Gastrocnemius medialis (tissue), 4 donors: ENCODE results near the gene AMBN. TPM values are rescaled to one million over a fixed set of nuclear protein-coding genes. Genes with fewer than 3 reads are reported as not detected.

Source experiments
- ATAC-seq, 2 donors: fragments of 150-250 bp; one replicate each; pipeline ENCODE4 v1.9.1; 2016
- DNase-seq, 2 donors: peaks; one replicate each; pipeline ENCODE4 v3.0.0-alpha.2; 2019
- H3K27ac ChIP-seq, 4 donors: fragments of 200-600 bp; sonication (generic); 1 replicate in 1 of 4; 2 replicates in 3 of 4; pipeline ENCODE4 v1.5.1; 2016 to 2018; ENCODE audit warnings: mild to moderate bottlenecking in 2 of 4, moderate library complexity in 1 of 4
- H3K27me3 ChIP-seq, 3 donors: fragments of 200-600 bp; sonication (generic) in 2 of 3; 1 replicate in 1 of 3; 2 replicates in 2 of 3; pipeline versions ENCODE4 v1.5.1 to v1.6.0; 2016 to 2019; ENCODE audit warnings: mild to moderate bottlenecking in 1 of 3, moderate library complexity in 1 of 3
- H3K36me3 ChIP-seq, 2 donors: fragments of 200-600 bp; sonication (generic) in 1 of 2; one replicate each; pipeline ENCODE4 v1.5.1; 2017 to 2018
- H3K4me1 ChIP-seq, 2 donors: fragments of 200-600 bp; sonication (generic) in 1 of 2; one replicate each; pipeline ENCODE4 v1.5.1; 2016 to 2017; ENCODE audit warnings: mild to moderate bottlenecking in 2 of 2
- H3K4me3 ChIP-seq, 4 donors: fragments of 200-600 bp; sonication (generic) in 3 of 4; 1 replicate in 1 of 4; 2 replicates in 3 of 4; pipeline ENCODE4 v1.5.1; 2016 to 2019; ENCODE audit warnings: mild to moderate bottlenecking in 2 of 4
- H3K9me3 ChIP-seq, 3 donors: fragments of 200-600 bp; sonication (generic) in 2 of 3; 1 replicate in 1 of 3; 2 replicates in 2 of 3; pipeline ENCODE4 v1.5.1; 2016 to 2019
- POLR2A ChIP-seq, 2 donors: fragments of 450-650 bp; IDR thresholded peaks; one replicate each; pipeline ENCODE4 v1.6.1; 2017; ENCODE audit warnings: antibody characterized with exemption in 2 of 2, mild to moderate bottlenecking in 2 of 2, moderate library complexity in 2 of 2
- in situ Hi-C, 4 donors: fragments of 200-750 bp; cut with MboI; loops; one replicate each; pipeline versions ENCODE4 v1.15.0 to v1.8.0; 2017; ENCODE audit warnings: low sequenced_read_pairs in 4 of 4
- intact Hi-C: fragments of 100-400 bp; cut with DNase I; formaldehyde crosslinking; loops from one replicate; pipeline ENCODE4 v1.15.1; 2023; ENCODE audit warnings: low total_unique reads
- total RNA-seq, 4 donors: library from RNA; depleted of rRNA; stranded (reverse); fragments of >200 nt; gene quantifications; one replicate each; pipeline versions ENCODE4 v1.1.0 to v1.2.3, GENCODE V29; 2016
- TF ChIP-seq, protein P1 (sequence below), 5 experiments: fragments of 450-650 bp in 3 of 5; fragments of 200-600 bp in 2 of 5; sonication (generic) in 2 of 5; IDR thresholded peaks in 4 of 5; conservative IDR thresholded peaks in 1 of 5; 1 replicate in 4 of 5; 2 replicates in 1 of 5; pipeline ENCODE4 v1.5.1; 2016 to 2019; ENCODE audit warnings: antibody characterized with exemption in 5 of 5, mild to moderate bottlenecking in 3 of 5, moderate library complexity in 3 of 5

The AMBN gene
- total RNA-seq, 4 donors from 2014 or later: not detected

GRCh38 chr4:70594196-70594595, 2.1 kb downstream of the AMBN start:
- no peaks in the 10 kb centered on the region for H3K36me3 ChIP-seq
- no peaks in the 10 kb centered on the region for H3K27me3 ChIP-seq
- no peak for DNase-seq
- in situ Hi-C loops: no loop called here
- H3K4me1 ChIP-seq: no peaks in the 10 kb centered on the region
- no peak overlapping the region for H3K27ac ChIP-seq
- H3K4me3 ChIP-seq: no peak overlapping the region
- TF ChIP-seq, protein P1, sequence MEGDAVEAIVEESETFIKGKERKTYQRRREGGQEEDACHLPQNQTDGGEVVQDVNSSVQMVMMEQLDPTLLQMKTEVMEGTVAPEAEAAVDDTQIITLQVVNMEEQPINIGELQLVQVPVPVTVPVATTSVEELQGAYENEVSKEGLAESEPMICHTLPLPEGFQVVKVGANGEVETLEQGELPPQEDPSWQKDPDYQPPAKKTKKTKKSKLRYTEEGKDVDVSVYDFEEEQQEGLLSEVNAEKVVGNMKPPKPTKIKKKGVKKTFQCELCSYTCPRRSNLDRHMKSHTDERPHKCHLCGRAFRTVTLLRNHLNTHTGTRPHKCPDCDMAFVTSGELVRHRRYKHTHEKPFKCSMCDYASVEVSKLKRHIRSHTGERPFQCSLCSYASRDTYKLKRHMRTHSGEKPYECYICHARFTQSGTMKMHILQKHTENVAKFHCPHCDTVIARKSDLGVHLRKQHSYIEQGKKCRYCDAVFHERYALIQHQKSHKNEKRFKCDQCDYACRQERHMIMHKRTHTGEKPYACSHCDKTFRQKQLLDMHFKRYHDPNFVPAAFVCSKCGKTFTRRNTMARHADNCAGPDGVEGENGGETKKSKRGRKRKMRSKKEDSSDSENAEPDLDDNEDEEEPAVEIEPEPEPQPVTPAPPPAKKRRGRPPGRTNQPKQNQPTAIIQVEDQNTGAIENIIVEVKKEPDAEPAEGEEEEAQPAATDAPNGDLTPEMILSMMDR (IDR thresholded peaks at IDR 0.05 in 4 of 5, conservative IDR thresholded peaks at IDR 0.05 in 1 of 5): no peak
- TF ChIP-seq POLR2A (IDR thresholded peaks at IDR 0.05): no peak
- no peak for ATAC-seq
- intact Hi-C loops: no loop called here
- no peaks in the 10 kb centered on the region for H3K9me3 ChIP-seq

DNA sequence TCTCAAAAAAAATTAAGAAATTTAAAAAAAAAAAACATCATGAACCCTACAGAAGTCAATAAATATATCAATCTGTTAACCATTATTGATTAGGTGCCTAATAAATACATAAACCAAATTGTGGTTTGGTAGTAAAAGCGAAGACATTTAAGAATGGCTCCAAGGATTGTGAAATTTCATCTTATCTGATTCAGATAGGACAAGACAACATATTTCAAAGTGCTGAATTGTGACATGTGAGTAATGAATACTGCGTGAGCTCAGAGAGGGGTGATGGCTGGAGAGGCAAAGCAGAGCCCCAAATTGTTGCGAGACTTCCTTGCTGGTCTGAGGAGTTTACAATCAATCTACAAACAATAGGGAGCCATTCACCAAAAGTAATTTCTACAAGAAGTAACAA, 8.2 kb downstream of the AMBN start:
- ATAC-seq: no peak
- no peaks in the 10 kb centered on the region for H3K27me3 ChIP-seq
- intact Hi-C loops (loop anchor here (5.0 kb wide), 1 partner anchor 407 kb away; no protein-coding TSS in a partner anchor), in situ Hi-C loops (loop anchor here in 2 of 4 donors (25.0 kb wide), 1 partner anchor 1112 kb away; no protein-coding TSS in a partner anchor)
- DNase-seq: no peak
- no peaks in the 10 kb centered on the region for H3K4me1 ChIP-seq
- H3K4me3 ChIP-seq: no peak overlapping the region
- no peaks in the 10 kb centered on the region for H3K9me3 ChIP-seq
- H3K27ac ChIP-seq: no peak overlapping the region
- TF ChIP-seq POLR2A (IDR thresholded peaks at IDR 0.05): no peak
- TF ChIP-seq, protein P1 (IDR thresholded peaks at IDR 0.05 in 4 of 5, conservative IDR thresholded peaks at IDR 0.05 in 1 of 5): no peak
- H3K36me3 ChIP-seq: no peaks in the 10 kb centered on the region

DNA sequence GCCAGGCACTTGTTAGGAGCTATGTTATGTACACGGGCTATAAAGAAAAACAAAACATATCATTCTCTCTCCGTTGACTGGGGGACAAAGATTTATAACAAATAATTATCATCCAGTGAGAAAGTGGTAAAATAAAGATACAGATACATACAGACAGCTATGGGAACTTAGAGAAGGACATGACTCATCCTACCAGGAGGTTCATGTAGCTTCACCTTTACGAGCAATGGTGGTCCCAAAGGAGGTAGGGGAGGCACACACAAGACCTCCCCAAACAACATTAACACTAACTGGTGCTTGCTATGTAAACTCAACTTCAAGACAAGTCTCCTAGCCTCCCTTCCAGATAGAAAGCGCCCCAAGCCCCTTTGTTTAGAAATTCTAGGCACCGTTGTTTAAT, 8.9 kb downstream of the AMBN start:
- no peak for TF ChIP-seq POLR2A (IDR thresholded peaks at IDR 0.05)
- TF ChIP-seq, protein P1 (IDR thresholded peaks at IDR 0.05 in 4 of 5, conservative IDR thresholded peaks at IDR 0.05 in 1 of 5): no peak
- in situ Hi-C loops (loop anchor here in 2 of 4 donors (25.0 kb wide), 1 partner anchor 1111 kb away; no protein-coding TSS in a partner anchor), intact Hi-C loops (loop anchor here (1.0 to 5.0 kb wide), 2 partner anchors 87 to 406 kb away; partner anchors contain the start of gene UTP3)
- Histone ChIP-seq H3K27me3 (no peaks in the 10 kb centered on the region), H3K4me1 (no peaks in the 10 kb centered on the region), H3K36me3 (no peaks in the 10 kb centered on the region), H3K4me3 (no peak overlapping the region), H3K9me3 (no peaks in the 10 kb centered on the region), H3K27ac (no peak overlapping the region)
- ATAC-seq (no peak), DNase-seq (no peak)

GRCh38 chr4:70601422-70602039, 9.5 kb downstream of the AMBN start:
- no peaks in the 10 kb centered on the region for H3K4me1 ChIP-seq
- H3K27ac ChIP-seq: no peak overlapping the region
- no peaks in the 10 kb centered on the region for H3K9me3 ChIP-seq
- no peak overlapping the region for H3K4me3 ChIP-seq
- DNase-seq (peak; percentile 18 to 46), ATAC-seq (peak; percentile 80 to 90)
- intact Hi-C loops: loop anchor here (1.0 to 5.0 kb wide), 2 partner anchors 87 to 406 kb away; partner anchors contain the start of gene UTP3
- in situ Hi-C loops: loop anchor here in 2 of 4 donors (25.0 kb wide), 1 partner anchor 1111 kb away; no protein-coding TSS in a partner anchor
- H3K36me3 ChIP-seq: no peaks in the 10 kb centered on the region
- H3K27me3 ChIP-seq: no peaks in the 10 kb centered on the region
- TF ChIP-seq POLR2A (IDR thresholded peaks at IDR 0.05): no peak
- TF ChIP-seq, protein P1 (IDR thresholded peaks at IDR 0.05 in 4 of 5, conservative IDR thresholded peaks at IDR 0.05 in 1 of 5): peak; percentile 57 to 88 (median 71)
